Measurements from ENCODE around the gene WFDC10A. TPM values are rescaled to one million over a fixed set of nuclear protein-coding genes. Genes with fewer than 3 reads are reported as not detected.
A peak's percentile ranks its signal among the peaks of the same experiment; 100 is the strongest.

WFDC10A gene
- polyA plus RNA-seq (2011; rRNA removed) (not detected in 2 replicates), polyA plus RNA-seq (2017; fragmentation: RNase III; extraction: RNeasy Plus Mini Kit Qiagen cat#74134 plus additional on column Dnase treatment) (not detected in 3 replicates), polyA minus RNA-seq (2011; rRNA and poly(A)+ RNA removed) (not detected in 2 replicates)
- polyA plus RNA-seq (2012; cell fraction: cytosol; rRNA removed) = not detected in 2 replicates
- not detected in 2 replicates for polyA plus RNA-seq (2012; cell fraction: nucleus; rRNA removed)

GRCh38 chr20:45629496-45630100 lies at the start of gene WFDC10A:
Gene WFDC10A, plus strand, starts transcription at chr20:45629739. Its CDS starts 75 bp downstream, at chr20:45629814.
- ChIA-PET POLR2A (interaction anchor here (0.5 to 0.6 kb wide), 2 partner anchors 302 to 591 kb away, joined by 3 to 4 read pairs; no protein-coding TSS in a partner anchor), CTCF (interaction anchor here (0.6 to 3.6 kb wide), 15 partner anchors 11 to 263 kb away, joined by 3 to 20 read pairs (median 3); no protein-coding TSS in a partner anchor)
- peak; percentile 92 for FAIRE-seq

GRCh38 chr20:45581702-45582101 lies 47.8 kb upstream of the WFDC10A start:
- CTCF ChIA-PET = no interaction called here
- DNase-seq (ENCODE audit: low read depth in 1 of 2, low spot score in 1 of 2) = no peak
- Histone ChIP-seq H3K27ac (no peak overlapping the region), H3K9me3 (no peaks in the 10 kb centered on the region), H3K4me3 (no peak overlapping the region), H3K4me1 (no peaks in the 10 kb centered on the region), H3K4me2 (no peak overlapping the region)
- no peak for ATAC-seq
- TF ChIP-seq ZFP36 (IDR thresholded peaks at IDR 0.05; ENCODE audit: borderline replicate concordance, partially characterized antibody) (no peak), RNF2 (IDR thresholded peaks at IDR 0.05; ENCODE audit: borderline replicate concordance, low read depth) (no peak), ESRRA (IDR thresholded peaks at IDR 0.05; ENCODE audit: borderline replicate concordance, low read length) (no peak), RARB (CRISPR knock-in tag; IDR thresholded peaks at IDR 0.05) (no peak), FOXS1 (CRISPR knock-in tag; IDR thresholded peaks at IDR 0.05) (no peak), BHLHE40 (IDR thresholded peaks at IDR 0.05; ENCODE audit: low read depth, low read length) (no peak), HEYL (CRISPR knock-in tag; IDR thresholded peaks at IDR 0.05) (no peak), HES2 (IDR thresholded peaks at IDR 0.05) (no peak), NFE2L2 (conservative IDR thresholded peaks at IDR 0.05; ENCODE audit: low read length) (no peak), POLR2AphosphoS2 (conservative IDR thresholded peaks at IDR 0.05; ENCODE audit: low read length) (no peak), MAX (IDR thresholded peaks at IDR 0.05) (no peak), MYC (IDR thresholded peaks at IDR 0.05; ENCODE audit: borderline replicate concordance, low read length) (no peak), ELK1 (IDR thresholded peaks at IDR 0.05; ENCODE audit: low read depth, low read length) (no peak), ZSCAN20 (CRISPR knock-in tag; IDR thresholded peaks at IDR 0.05) (no peak), CBX8 (IDR thresholded peaks at IDR 0.05) (no peak), GATA3 (IDR thresholded peaks at IDR 0.05; ENCODE audit: borderline replicate concordance) (no peak), JUNB (IDR thresholded peaks at IDR 0.05) (no peak), USF2 (IDR thresholded peaks at IDR 0.05) (no peak), FOSL2 (IDR thresholded peaks at IDR 0.05) (no peak), FOSL2 (CRISPR knock-in tag; IDR thresholded peaks at IDR 0.05) (no peak)
- FAIRE-seq = no peak
- POLR2A ChIA-PET = no interaction called here

More at GRCh38 chr20:45629496-45630100, at the start of gene WFDC10A:
- DNase-seq (ENCODE audit: low read depth in 1 of 2, low spot score in 1 of 2) = peak; percentile 62 to 64
- Histone ChIP-seq H3K4me3 (no peak within 1 kb of the TSS), H3K9me3 (no peaks in the 10 kb centered on the region), H3K4me1 (no peaks in the 10 kb centered on the region), H3K4me2 (peak within 1 kb of the TSS; percentile 22; the same call in 2 of the 3 replicates), H3K27ac (no peak within 1 kb of the TSS)
- peak; percentile 98 to 100 for ATAC-seq
- 3% methylated on average over 9 of the region's 9 CpGs for WGBS (ENCODE audit: missing lambda C conversion rate)
- peak; percentile 46 for TF ChIP-seq CTCF (IDR thresholded peaks at IDR 0.05)
- no peak for TF ChIP-seq ATOH8 (CRISPR knock-in tag; IDR thresholded peaks at IDR 0.05; ENCODE audit: low read depth)
- no peak for TF ChIP-seq RNF2 (IDR thresholded peaks at IDR 0.05; ENCODE audit: borderline replicate concordance, low read depth)
- no peak for TF ChIP-seq SREBF2 (IDR thresholded peaks at IDR 0.05)
- TF ChIP-seq RCOR1 (IDR thresholded peaks at IDR 0.05; ENCODE audit: low read depth, low read length) = no peak
- TF ChIP-seq RAD21 (conservative IDR thresholded peaks at IDR 0.05 in 1 of 2, IDR thresholded peaks at IDR 0.05 in 1 of 2) = peak; percentile 33 to 49; a peak in 3 of 5 replicates
